Calu3 (cell line): ENCODE results near the gene CASTOR1. TPM values are rescaled to one million over a fixed set of nuclear protein-coding genes. Genes with fewer than 3 reads are reported as not detected.
A peak's percentile ranks its signal among the peaks of the same experiment; 100 is the strongest.

Experiments used
- BruUV-seq: library from RNA; stranded (reverse); fragments of 400-500 nt; replicated peaks from 2 replicates; lab custom pipeline; 2021; lab: Mats Ljungman, UMichigan
- CTCF ChIA-PET: fragments of 300-600 bp; sonication (Branson Sonifier 250); formaldehyde crosslinking; loops from one replicate; lab custom pipeline; 2022; ENCODE audit warnings: antibody characterized with exemption; lab: Charles Lee
- DNase-seq: peaks from one replicate; pipeline ENCODE4 v3.0.0; 2022
- H3K27ac Mint-ChIP-seq: one replicate; pipeline ENCODE4 v1.8.0; 2022; ENCODE audit warnings: mixed read lengths; ENCODE audit not compliant: unreplicated experiment
- H3K27me3 Mint-ChIP-seq: one replicate; pipeline ENCODE4 v1.8.0; 2022; ENCODE audit warnings: mixed read lengths; ENCODE audit not compliant: unreplicated experiment
- H3K36me3 Mint-ChIP-seq: one replicate; pipeline ENCODE4 v1.8.0; 2022; ENCODE audit warnings: mild to moderate bottlenecking, moderate library complexity, mixed read lengths; ENCODE audit not compliant: insufficient read depth, unreplicated experiment
- H3K4me1 Mint-ChIP-seq: one replicate; pipeline ENCODE4 v1.8.0; 2022; ENCODE audit warnings: mild to moderate bottlenecking, low read depth, mixed read lengths; ENCODE audit not compliant: unreplicated experiment
- H3K4me3 Mint-ChIP-seq: one replicate; pipeline ENCODE4 v1.8.0; 2022; ENCODE audit warnings: mild to moderate bottlenecking, low read depth, moderate library complexity, mixed read lengths; ENCODE audit not compliant: unreplicated experiment
- H3K9me3 Mint-ChIP-seq: one replicate; pipeline ENCODE4 v1.8.0; 2022; ENCODE audit warnings: low read depth, mixed read lengths; ENCODE audit not compliant: unreplicated experiment
- intact Hi-C: fragments of 100-400 bp; cut with micrococcal nuclease; formaldehyde crosslinking; loops from one replicate; pipeline ENCODE4 v1.10.0; 2022; ENCODE audit not compliant: unreplicated experiment
- total RNA-seq: library from RNA; stranded (reverse); gene quantifications from 2 replicates; pipeline ENCODE4 v1.2.3, GENCODE V29; 2022
- TF ChIP-seq, protein P1 (sequence below): fragments of 200-600 bp; IDR thresholded peaks from one replicate; pipeline ENCODE4 v1.8.0; 2022; ENCODE audit warnings: antibody characterized with exemption; ENCODE audit not compliant: unreplicated experiment

The CASTOR1 gene
- total RNA-seq, 1 experiment from 2014 or later = 14.2 TPM

DNA sequence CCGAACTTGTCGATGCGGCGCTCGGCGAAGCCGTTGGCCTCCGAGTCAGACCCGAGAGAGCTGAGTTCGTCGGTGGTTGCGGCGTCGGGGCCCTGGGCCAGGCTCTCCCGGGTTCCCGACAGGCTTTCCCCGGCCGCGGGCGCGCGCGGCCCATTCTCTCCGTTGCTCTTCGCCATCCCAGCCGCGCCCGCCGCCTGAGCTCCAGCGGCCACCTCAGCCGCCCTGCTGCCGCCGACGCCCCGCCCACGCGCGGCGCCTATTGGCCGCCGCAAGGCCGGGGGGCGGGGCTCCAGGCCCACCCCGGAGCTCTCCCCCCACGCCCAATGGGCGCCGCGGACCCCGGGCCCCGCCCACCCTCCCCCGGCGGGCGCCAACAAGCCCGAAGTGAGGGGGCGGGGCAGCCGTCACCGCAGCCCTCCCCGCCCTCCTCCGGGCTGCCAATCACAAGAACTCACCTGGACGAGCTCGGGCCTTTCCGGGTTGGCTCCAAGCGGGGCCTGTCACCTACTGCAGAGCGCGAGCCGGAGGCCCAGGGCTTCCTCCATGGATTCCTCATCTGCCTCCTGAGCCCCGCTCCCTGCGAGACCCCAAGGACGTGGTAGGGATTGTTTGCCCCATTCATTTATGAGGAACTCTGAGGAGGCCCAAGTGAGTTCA lies 37.5 kb upstream of the CASTOR1 start, which contains the start of gene TBC1D10A:
Gene TBC1D10A (minus strand): TSS at position 236 of the 657 bp plus-strand sequence. CDS start 60 bp downstream, at position 176.
- BruUV-seq = no TSS peak
- Mint-ChIP-seq H3K27ac (peak within 1 kb of the TSS; percentile 59), H3K4me3 (peak within 1 kb of the TSS; percentile 78), H3K36me3 (peaks cover 65% of the 10 kb centered on the region), H3K27me3 (no peaks in the 10 kb centered on the region), H3K4me1 (peaks cover 38% of the 10 kb centered on the region), H3K9me3 (no peaks in the 10 kb centered on the region)
- CTCF ChIA-PET = interaction anchor here (0.5 to 2.7 kb wide), 7 partner anchors 8 to 154 kb away, joined by 3 to 65 read pairs (median 4); partner anchors contain the start of genes CASTOR1 and RNF215
- TF ChIP-seq, protein P1, sequence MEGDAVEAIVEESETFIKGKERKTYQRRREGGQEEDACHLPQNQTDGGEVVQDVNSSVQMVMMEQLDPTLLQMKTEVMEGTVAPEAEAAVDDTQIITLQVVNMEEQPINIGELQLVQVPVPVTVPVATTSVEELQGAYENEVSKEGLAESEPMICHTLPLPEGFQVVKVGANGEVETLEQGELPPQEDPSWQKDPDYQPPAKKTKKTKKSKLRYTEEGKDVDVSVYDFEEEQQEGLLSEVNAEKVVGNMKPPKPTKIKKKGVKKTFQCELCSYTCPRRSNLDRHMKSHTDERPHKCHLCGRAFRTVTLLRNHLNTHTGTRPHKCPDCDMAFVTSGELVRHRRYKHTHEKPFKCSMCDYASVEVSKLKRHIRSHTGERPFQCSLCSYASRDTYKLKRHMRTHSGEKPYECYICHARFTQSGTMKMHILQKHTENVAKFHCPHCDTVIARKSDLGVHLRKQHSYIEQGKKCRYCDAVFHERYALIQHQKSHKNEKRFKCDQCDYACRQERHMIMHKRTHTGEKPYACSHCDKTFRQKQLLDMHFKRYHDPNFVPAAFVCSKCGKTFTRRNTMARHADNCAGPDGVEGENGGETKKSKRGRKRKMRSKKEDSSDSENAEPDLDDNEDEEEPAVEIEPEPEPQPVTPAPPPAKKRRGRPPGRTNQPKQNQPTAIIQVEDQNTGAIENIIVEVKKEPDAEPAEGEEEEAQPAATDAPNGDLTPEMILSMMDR = no peak
- intact Hi-C loops = loop anchor here (1.0 to 10.0 kb wide), 2 partner anchors 38 to 52 kb away; partner anchors contain the start of gene CASTOR1
- peak; percentile 97 for DNase-seq

DNA sequence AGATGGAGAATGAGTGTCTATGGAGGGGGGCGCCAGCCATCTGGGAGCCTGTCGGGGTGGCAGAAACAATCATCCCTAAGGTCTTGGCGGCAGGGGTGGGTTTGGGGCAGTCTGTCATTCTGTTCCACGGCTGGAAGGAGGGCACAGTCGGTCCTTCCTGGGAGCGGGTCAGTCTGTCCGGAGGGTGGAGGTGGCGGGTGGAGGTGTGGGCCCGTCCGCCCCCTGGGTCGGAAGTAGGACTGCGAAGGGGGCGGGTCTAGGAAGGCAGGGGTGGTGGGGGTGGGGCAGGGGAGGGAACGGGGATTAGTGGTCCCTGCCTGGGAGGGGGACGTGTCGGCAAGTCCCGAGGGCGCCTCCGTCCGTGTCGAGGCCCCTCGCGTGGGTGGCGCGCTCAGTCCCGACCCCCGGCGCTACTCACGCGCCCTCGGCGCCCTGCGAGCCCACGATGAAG lies 37.0 kb upstream of the CASTOR1 start:
- intact Hi-C loops = loop anchor here (10.0 kb wide), 1 partner anchor 51 kb away; no protein-coding TSS in a partner anchor
- Mint-ChIP-seq H3K4me3 (peak overlapping the region; percentile 78), H3K27ac (peak overlapping the region; percentile 53), H3K36me3 (peaks cover 62% of the 10 kb centered on the region), H3K27me3 (no peaks in the 10 kb centered on the region), H3K9me3 (no peaks in the 10 kb centered on the region), H3K4me1 (peaks cover 38% of the 10 kb centered on the region)
- BruUV-seq = no TSS peak
- DNase-seq = peak; percentile 28
- TF ChIP-seq, protein P1 = no peak
- CTCF ChIA-PET = interaction anchor here (0.5 to 2.7 kb wide), 7 partner anchors 9 to 154 kb away, joined by 3 to 65 read pairs (median 4); partner anchors contain the start of genes CASTOR1 and RNF215

DNA sequence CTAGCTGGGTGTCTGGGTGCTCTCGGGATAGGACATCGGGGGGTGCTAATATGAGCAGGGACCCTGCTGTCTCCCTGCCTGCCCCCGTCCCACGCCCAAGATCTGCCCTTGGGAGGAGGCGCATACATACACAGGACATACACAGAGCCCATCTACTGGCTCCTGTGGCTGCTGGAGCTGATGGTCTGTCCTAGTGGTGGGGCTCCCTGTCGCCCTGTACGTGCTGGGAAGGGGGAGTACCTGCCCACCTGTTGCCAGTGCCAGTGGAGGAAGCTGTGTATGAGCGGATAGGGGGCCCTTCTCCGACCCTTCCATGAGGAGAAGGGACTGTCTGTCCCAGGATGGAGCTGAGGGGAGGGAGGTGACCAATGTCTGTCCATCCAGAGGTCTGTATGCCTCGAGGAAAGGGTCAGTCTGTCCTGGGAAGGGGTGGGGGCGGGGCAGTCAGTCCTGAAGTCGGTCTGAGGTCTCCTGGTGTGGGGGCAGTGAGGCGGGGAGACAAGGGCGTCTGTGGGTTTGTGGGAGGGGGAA lies 36.5 kb upstream of the CASTOR1 start:
- intact Hi-C loops = loop anchor here (10.0 kb wide), 1 partner anchor 51 kb away; no protein-coding TSS in a partner anchor
- BruUV-seq = no TSS peak
- H3K4me3 Mint-ChIP-seq = peak overlapping the region; percentile 78
- DNase-seq = no peak
- peaks cover 38% of the 10 kb centered on the region for H3K4me1 Mint-ChIP-seq
- H3K27ac Mint-ChIP-seq = peak overlapping the region; percentile 53
- no peaks in the 10 kb centered on the region for H3K27me3 Mint-ChIP-seq
- TF ChIP-seq, protein P1 = no peak
- H3K36me3 Mint-ChIP-seq = peaks cover 58% of the 10 kb centered on the region
- no peaks in the 10 kb centered on the region for H3K9me3 Mint-ChIP-seq
- CTCF ChIA-PET = interaction anchor here (0.7 to 1.0 kb wide), 2 partner anchors 38 to 464 kb away, joined by 3 to 4 read pairs; no protein-coding TSS in a partner anchor

DNA sequence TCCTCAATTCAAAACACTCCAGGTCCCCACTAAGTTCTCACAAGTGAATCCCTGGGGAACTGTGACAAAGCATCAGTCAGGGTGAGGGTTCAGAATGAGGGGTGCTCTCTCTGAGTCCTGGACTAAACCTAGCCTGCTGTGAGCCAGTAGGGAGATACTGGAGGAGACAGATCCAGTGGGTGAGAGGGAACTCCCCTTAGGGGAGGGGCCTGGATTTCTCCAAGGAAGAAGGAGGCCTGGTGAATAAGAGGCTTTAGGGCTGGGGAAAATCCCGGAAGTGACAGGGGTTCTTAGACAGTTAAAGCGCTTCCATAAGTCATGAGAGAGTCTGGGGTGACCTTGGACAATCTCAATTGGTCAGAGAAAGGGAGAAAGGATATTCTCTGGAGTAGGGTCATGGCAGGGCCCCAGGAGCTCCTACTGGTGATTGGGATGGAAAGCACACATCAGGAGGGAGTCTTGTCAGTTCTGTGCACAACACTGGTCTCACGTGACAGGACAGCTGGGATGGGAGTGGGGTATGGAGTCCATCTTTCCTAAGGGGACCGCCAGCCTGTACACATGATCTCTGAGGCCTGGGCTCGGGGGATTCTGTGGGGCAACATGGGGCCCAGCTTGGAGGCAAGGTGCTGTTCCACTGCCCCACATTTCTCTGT lies 35.9 kb upstream of the CASTOR1 start:
- Mint-ChIP-seq H3K27me3 (no peaks in the 10 kb centered on the region), H3K4me1 (peaks cover 38% of the 10 kb centered on the region), H3K4me3 (peak overlapping the region; percentile 78), H3K36me3 (peaks cover 52% of the 10 kb centered on the region), H3K27ac (peak overlapping the region; percentile 53), H3K9me3 (no peaks in the 10 kb centered on the region)
- DNase-seq = peak; percentile 39
- intact Hi-C loops = loop anchor here (10.0 kb wide), 1 partner anchor 50 kb away; no protein-coding TSS in a partner anchor
- no TSS peak for BruUV-seq
- CTCF ChIA-PET = interaction anchor here (0.6 to 1.0 kb wide), 3 partner anchors 12 to 463 kb away, joined by 3 to 4 read pairs (median 3); no protein-coding TSS in a partner anchor
- TF ChIP-seq, protein P1 = no peak
